ENCODE data around the gene GLT6D1.

DNA sequence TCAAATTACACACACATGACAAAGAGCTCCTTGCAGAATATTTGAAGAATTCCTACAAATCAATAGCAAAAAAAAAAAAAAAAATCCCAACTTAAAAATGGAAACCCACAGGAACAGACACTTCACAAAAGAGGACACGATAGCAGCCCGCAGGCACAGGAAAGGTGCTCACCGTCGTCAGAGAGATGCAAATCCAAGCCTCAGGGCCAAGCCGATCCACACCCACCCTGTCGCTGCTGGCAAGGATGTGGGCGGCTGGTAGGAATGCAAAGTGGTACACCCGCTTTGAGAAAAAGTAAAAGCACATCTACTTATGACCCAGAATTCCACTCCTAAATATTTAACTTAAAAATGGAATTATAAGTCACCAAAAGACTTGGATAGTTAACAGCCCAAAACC lies 34.6 kb upstream of the GLT6D1 start:
- TF ChIP-seq MYC (CRISPR knock-in tag; IDR thresholded peaks at IDR 0.05; ENCODE audit: borderline replicate concordance) = no peak
- no peak for TF ChIP-seq CBFB (CRISPR knock-in tag; IDR thresholded peaks at IDR 0.05)
- no peak for TF ChIP-seq ZNF282 (IDR thresholded peaks at IDR 0.05; ENCODE audit: partially characterized antibody)
- no peak for TF ChIP-seq ISL2 (CRISPR knock-in tag; IDR thresholded peaks at IDR 0.05)
- TF ChIP-seq, protein P1, sequence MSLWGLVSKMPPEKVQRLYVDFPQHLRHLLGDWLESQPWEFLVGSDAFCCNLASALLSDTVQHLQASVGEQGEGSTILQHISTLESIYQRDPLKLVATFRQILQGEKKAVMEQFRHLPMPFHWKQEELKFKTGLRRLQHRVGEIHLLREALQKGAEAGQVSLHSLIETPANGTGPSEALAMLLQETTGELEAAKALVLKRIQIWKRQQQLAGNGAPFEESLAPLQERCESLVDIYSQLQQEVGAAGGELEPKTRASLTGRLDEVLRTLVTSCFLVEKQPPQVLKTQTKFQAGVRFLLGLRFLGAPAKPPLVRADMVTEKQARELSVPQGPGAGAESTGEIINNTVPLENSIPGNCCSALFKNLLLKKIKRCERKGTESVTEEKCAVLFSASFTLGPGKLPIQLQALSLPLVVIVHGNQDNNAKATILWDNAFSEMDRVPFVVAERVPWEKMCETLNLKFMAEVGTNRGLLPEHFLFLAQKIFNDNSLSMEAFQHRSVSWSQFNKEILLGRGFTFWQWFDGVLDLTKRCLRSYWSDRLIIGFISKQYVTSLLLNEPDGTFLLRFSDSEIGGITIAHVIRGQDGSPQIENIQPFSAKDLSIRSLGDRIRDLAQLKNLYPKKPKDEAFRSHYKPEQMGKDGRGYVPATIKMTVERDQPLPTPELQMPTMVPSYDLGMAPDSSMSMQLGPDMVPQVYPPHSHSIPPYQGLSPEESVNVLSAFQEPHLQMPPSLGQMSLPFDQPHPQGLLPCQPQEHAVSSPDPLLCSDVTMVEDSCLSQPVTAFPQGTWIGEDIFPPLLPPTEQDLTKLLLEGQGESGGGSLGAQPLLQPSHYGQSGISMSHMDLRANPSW (CRISPR knock-in tag; IDR thresholded peaks at IDR 0.05; ENCODE audit: borderline replicate concordance) = no peak
- TF ChIP-seq, protein P2, sequence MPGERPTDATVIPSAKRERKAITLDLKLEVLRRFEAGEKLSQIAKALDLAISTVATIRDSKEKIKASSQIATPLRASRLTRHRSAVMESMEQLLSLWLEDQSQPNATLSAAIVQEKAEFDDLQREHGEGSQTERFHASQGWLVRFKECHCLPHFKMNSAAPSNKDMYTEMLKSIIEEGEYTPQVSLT (CRISPR knock-in tag; IDR thresholded peaks at IDR 0.05; ENCODE audit: borderline replicate concordance, low read depth) = no peak
- no peak for TF ChIP-seq MEIS2 (CRISPR knock-in tag; IDR thresholded peaks at IDR 0.05)
- no peak for TF ChIP-seq FOXK2 (IDR thresholded peaks at IDR 0.05)
- no peak for TF ChIP-seq ZFP37 (CRISPR knock-in tag; IDR thresholded peaks at IDR 0.05; ENCODE audit: borderline replicate concordance)
